ENCODE measurements around the gene CCDC33.

Gene CCDC33

GRCh38 chr15:74302821-74303359, 66.8 kb downstream of the CCDC33 start:
- ChIA-PET CTCF (interaction anchor here (0.5 to 1.4 kb wide), 5 partner anchors 18 to 306 kb away, joined by 3 to 5 read pairs (median 3); partner anchors contain the start of gene ISLR2), POLR2A (ENCODE audit: low non-redundant PET) (no interaction called here)
- peak; percentile 53 for DNase-seq (ENCODE audit: low spot score)
- peak; percentile 76 for TF ChIP-seq CTCF (conservative IDR thresholded peaks at IDR 0.05; ENCODE audit: low read depth)
- no peak overlapping the region for H3K27ac ChIP-seq

DNA sequence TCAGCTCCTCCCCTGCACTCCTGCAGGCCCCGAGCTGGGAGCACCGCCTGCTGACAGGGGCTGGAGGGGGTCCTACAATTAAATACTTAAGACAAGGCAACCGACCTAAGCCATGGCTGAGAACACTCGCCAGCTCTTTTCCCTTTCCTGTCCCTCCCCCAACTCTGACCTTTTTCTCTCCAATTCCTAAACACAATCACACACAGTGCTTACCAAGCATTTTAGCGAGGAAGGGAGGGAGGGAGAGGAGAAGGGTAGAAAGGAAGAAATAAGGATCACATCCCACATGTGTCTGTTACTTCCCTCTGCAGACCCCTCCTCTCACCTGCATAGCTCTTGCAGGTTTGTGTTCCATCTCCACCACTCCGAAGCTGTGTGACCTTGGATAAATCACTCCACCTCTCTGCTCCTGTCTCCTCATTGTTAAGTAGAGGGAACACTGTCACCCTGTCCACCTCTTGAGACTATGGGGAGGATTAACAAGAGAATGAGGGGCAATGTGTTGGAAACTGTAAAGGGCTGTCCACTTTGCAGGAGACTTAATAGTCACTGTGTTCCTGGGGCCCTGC, 67.7 kb downstream of the CCDC33 start:
- ChIA-PET CTCF (interaction anchor here (0.6 to 1.8 kb wide), 8 partner anchors 25 to 674 kb away, joined by 3 to 8 read pairs (median 3); partner anchors contain the start of gene ISLR2), POLR2A (ENCODE audit: low non-redundant PET) (no interaction called here)
- DNase-seq (ENCODE audit: low spot score): no peak
- no peak for TF ChIP-seq CTCF (conservative IDR thresholded peaks at IDR 0.05; ENCODE audit: low read depth)
- H3K27ac ChIP-seq: no peak overlapping the region

DNA sequence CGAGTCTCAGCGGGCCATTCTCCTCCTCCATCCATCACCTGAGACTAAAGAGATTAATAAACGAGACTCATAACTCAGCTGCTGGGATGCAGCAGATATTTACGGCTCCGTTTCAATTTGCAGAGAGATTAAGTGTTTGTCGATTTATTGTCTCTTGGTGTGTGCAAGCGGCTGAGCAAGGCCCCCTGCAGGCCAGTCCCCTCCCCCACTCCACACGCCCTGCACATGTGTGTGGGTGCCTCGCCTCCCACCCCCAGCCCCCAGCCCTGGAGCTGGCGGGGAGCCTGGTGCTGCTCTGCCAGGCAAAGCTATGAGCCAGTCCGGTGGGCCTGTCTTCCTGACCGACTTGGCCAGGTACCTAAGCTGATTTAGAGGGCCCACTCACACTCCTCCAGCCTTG, 68.3 kb downstream of the CCDC33 start:
- CTCF ChIA-PET: interaction anchor here (0.6 to 1.8 kb wide), 7 partner anchors 9 to 178 kb away, joined by 3 to 8 read pairs (median 5); partner anchors contain the start of gene ISLR2
- POLR2A ChIA-PET (ENCODE audit: low non-redundant PET): no interaction called here
- no peak overlapping the region for H3K27ac ChIP-seq
- DNase-seq (ENCODE audit: low spot score): no peak
- no peak for TF ChIP-seq CTCF (conservative IDR thresholded peaks at IDR 0.05; ENCODE audit: low read depth)

- no peak overlapping the region for H3K27ac ChIP-seq
- ChIA-PET POLR2A (ENCODE audit: low non-redundant PET) (no interaction called here), CTCF (interaction anchor here (1.3 to 1.8 kb wide), 2 partner anchors 15 to 178 kb away, joined by 7 to 8 read pairs; no protein-coding TSS in a partner anchor)
- no peak for DNase-seq (ENCODE audit: low spot score)
- no peak for TF ChIP-seq CTCF (conservative IDR thresholded peaks at IDR 0.05; ENCODE audit: low read depth)
Measured at GRCh38 chr15:74305687-74306086, 69.6 kb downstream of the CCDC33 start.

DNA sequence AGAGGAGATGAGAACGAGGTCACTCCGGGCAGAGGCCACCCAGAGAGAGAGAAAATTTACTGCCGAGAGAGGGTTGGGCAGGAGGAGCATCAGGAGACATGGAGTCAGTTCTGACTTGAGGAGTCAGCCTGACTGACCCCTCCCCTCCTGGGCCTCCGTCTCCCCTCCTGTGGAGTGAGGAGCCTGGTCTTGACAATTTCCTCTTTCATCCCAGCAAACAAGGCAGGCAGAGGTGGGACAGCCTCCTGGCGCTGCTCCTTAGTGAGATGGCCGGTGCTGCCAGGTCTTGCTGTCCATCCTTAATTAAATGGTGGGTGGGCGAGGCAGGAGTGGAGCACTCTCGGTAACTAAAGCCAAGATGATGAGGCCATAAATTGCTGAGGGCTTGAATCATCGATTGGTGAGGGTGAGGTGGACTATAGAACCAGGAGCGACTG, 70.7 kb downstream of the CCDC33 start:
- no peak overlapping the region for H3K27ac ChIP-seq
- no peak for DNase-seq (ENCODE audit: low spot score)
- no peak for TF ChIP-seq CTCF (conservative IDR thresholded peaks at IDR 0.05; ENCODE audit: low read depth)
- CTCF ChIA-PET: interaction anchor here (0.6 to 2.6 kb wide), 7 partner anchors 14 to 334 kb away, joined by 4 to 47 read pairs (median 5); partner anchors contain the start of gene ISLR2
- POLR2A ChIA-PET (ENCODE audit: low non-redundant PET): no interaction called here

GRCh38 chr15:74307827-74308811, 72.0 kb downstream of the CCDC33 start:
- peak; percentile 76 for TF ChIP-seq CTCF (conservative IDR thresholded peaks at IDR 0.05; ENCODE audit: low read depth)
- H3K27ac ChIP-seq: no peak overlapping the region
- POLR2A ChIA-PET (ENCODE audit: low non-redundant PET): interaction anchor here (0.5 kb wide), 1 partner anchor 65 kb away, joined by 3 read pairs; no protein-coding TSS in a partner anchor
- CTCF ChIA-PET: interaction anchor here (0.6 to 4.6 kb wide), 29 partner anchors 7 to 555 kb away, joined by 3 to 47 read pairs (median 4); partner anchors contain the start of gene ISLR2
- peak; percentile 84 for DNase-seq (ENCODE audit: low spot score)

Measured in RWPE1 (cell line).